GM18867 (cell line): ENCODE data around the gene CACNB1.
"Not testable (repeated sequence)": the region's sequence is repeated elsewhere in the genome, so short reads cannot be mapped to it uniquely, and the experiment has no call there.

Experiments
- ATAC-seq: cut with Tn5 transposase; IDR thresholded peaks from one replicate; pipeline ENCODE4 v1.9.1; 2021; ENCODE audit warnings: mild to moderate bottlenecking, moderate library complexity; ENCODE audit not compliant: unreplicated experiment

CACNB1 gene

DNA sequence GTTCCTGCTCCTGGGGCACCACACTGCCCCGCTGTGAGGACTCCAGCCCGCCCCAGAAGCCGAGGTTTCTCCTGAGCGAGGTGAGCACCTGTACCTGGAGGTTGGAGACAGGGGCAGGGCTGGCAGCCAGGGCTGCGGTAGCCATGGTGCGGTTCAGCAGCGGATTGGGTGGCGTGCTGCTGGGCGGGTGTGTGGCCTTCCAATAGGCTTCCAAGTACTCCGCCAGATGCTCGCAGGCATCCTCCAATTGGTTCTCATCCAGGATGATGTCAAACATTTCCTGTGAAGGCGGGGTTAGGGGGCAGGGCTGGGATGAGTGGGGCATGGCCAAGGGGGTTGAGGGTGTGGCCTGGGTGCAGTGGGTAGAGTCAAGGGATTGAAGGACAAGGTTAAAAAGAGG lies 20.2 kb downstream of the CACNB1 start:
- no peak for ATAC-seq

DNA sequence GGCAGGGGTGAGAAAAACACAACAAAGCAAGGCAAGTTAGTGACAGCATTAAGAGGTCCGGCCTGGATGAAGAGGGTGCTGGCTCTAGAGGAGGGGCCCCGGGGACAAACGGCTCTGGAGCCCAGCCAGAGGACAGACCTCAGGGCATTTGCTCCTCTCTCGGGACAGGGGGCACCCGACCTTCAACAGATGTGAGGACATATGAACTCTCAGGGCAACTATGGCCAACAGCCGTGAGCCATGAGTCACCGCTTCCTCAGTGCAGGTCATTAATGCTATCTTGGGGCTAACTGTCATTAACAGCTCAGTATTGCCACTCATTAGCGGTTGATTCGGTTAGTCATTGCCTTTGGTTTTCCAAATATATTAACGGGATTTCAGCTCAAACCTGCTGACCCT lies 21.8 kb downstream of the CACNB1 start:
- ATAC-seq: no peak

DNA sequence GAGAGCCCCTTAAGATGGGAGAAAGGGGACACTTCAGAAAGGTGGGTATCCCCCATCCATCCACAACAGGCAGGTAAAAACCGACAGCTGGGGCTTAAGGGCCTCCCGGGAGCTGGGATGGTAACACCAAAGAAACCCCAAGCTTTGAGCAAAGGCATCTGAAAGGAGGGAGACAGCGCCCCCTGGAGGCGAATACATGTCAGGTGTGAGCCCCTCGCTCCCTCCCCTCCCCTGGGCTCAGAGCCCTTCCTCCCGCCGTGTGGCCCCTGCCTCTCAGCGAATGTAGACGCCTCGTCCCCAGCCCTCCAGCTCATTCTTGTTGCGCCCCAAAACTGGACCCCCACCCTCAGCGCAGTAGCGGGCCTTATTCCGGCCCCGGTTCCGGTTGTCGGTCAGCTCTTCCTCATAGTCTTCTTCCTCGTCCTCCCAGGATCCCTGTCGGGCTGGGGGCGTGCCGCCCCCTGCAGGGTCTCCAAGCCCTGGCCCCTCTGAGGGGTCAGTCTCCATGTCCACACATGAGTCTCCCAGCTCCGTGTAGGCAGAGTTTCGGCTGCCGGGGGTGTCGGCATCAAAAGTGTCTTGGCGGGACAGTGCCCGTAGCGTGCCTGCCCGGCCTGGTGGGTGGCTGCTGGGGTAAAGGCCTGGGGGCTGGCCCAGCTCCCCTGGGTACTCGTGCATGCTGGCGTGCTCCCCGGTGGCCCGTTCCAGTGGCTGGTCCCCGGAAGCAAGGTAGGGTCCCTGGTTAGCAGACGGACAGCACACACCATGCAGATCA lies 22.4 kb downstream of the CACNB1 start:
- no peak for ATAC-seq

DNA sequence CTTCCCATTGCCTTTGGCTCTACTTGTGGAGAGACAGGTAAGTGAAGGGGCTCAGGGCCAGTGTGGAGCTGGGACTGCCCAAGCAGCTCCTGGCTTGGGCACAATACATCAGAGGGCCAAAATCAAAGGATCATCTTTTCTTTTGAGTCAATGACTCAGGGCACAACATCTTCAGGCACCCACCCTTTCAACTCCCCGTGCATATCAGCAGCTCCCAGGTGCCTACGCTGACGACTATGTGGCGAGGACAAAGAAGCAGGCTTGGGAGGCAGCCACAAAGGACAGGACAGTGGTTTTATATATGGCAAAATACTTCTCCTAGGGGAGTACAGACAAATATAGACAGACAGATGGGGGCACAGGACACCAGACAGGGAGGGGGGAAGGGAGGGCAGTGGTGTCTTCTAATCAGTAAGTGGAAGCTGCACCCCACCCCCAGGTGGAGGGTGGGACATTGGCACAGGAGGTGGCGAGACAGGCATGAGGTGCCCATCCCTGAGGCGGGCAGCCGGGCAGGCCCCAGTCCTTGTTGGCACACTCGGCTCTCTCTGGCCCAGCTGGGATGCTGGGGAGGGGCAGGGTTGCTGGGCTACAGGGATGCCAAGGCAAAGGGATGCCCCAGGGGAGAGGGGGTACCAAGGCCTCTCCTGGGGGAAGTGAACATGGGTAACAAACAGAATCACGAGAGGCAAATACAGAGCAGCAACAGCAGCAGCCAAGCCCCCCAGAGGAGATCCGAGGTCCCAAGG lies 23.8 kb downstream of the CACNB1 start:
- no peak for ATAC-seq

DNA sequence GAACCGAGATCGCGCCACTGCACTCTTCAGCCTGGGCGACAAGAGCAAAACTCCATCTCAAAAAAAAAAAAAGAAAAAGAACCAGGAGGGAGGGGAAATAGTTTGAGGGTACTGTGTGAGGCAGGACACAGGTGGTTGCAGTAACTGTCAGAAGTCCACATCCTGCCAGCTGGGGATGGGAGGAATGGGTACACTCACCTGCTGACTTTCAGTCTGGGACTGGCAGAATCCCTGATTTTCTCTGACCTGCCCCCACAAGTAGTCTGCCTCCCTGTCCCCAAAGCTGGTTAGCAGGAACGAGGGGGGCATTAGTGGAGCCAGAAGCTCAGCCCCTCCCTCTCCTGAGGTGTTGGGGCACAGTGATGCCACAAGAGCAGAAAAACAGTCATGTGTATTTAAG lies 24.4 kb downstream of the CACNB1 start:
- no peak for ATAC-seq

DNA sequence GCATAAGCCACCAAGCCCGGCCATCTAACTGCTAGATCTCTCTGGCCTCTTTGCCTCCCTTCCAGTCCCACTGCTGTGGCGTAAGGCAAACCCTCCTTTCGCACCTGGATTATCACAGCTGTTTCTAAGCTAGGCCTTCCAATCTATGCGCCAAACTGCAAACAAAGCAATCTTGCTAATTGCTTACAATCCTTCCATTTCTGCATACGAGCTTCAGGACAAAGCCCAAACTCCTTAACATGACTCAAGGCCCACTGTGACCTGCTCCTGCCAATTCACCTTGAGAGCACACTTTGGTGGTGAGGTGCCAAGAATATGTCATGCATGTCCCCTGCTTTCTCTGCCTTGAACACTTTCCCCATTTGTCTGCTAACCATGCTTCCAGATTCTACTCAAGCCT lies 25.5 kb downstream of the CACNB1 start:
- no peak for ATAC-seq

DNA sequence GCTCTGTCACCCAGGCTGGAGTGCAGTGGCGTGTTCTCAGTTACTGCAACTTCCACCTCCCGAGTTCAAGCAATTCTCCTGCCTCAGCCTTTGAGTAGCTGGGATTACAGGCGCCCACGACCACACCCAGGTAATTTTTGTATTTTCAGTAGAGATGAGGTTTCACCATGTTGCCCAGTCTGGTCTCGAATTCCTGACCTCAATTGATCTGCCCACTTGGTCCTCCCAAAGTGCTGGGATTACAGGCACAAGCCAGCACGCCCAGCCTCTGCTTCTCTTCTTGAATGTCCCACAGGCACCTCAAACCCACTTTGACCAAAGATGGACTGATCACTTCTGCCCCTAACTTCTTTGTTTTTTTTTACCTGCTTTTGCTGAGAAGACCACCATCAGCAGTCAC lies 26.9 kb downstream of the CACNB1 start:
- no peak for ATAC-seq

DNA sequence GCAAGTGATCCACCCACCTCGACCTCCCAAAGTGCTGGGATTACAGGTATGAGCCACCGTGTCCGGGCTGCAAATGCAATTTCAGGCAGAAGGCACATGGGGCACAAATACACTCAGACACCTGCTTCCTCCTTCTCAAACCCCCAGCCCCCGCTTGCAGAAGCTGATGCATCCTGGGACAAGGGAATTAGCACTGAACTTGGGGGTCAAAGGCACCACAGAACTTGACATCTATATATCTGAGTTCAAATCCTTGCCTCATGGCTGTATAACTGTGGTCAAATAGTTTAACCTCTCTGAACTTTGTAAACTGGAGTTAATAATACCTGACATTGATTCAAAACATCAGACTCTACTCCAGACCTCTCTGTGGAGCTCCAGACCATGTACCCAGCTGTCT lies 27.4 kb downstream of the CACNB1 start:
- ATAC-seq: no peak

DNA sequence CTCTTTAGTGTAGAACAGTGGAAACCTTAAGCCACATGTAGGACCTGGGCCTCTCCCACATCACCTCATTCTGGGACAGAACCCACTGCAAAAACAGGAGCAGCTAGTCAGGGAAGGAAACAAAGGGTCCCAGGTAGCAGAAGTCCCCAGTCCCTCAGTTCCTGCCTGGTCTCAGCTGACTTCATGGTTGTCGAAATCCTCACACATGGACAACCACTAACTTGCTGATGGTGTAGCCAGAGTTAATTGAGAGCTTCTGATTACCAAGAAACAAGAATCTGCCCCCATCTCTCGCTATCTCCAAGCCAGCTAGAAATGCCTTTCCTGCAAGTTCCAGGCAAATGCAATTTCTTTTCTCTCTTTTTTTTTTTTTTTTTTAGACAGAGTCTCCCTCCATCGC lies 28.0 kb downstream of the CACNB1 start:
- no peak for ATAC-seq

DNA sequence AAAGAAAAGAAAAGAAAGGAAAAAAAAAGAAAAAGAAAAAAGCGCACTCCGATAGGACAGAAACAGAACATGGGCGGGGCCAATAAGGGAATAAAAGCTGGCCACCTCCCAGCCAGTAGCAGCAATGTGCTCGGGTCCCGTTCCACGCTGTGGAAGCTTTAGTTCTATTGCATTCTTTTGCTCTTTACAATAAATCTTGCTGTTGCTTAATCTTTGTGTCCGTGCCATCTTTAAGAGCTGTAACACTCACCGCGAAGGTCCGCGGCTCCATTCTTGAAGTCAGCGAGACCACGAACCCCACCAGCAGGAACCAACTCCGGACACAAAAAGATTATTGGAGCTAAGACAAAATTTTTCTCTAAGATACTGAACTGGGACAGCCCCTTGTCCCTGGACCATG lies 28.4 kb downstream of the CACNB1 start:
- no peak for ATAC-seq

DNA sequence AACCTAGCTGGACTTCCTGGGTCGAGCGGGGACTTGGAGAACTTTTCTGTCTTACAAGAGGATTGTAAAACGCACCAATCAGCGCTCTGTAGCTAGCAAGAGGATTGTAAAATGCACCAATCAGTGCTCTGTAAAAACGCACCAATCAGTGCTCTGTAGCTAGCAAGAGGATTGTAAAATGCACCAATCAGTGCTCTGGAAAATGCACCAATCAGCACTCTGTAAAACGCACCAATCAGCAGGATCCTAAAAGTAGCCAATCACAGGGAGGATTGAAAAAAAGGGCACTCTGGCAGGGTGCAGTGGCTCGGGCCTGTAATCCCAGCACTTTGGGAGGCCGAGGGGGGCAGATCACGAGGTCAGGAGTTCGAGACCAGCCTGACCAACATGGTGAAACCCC lies 29.0 kb downstream of the CACNB1 start:
- ATAC-seq: not testable (repeated sequence)

DNA sequence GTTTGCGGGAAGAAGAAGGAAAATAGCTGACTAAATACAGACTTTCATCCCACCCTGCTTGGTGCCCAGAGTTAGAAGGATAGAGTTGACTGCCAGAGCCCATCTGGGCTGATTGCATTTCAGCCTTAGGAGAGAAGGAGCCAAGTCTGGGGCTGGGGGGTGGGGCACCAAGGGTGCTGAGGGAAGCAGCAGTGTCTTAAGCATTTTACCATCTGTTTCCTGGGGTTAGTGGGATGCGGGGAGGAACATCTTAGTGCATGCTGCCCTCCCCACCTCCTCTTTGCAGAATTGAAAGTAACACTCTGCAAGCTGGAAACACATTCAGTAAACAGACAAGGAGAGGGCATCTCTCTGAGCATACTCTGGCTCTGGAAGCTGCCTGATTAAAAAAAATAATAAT lies 30.0 kb downstream of the CACNB1 start:
- ATAC-seq: no peak

DNA sequence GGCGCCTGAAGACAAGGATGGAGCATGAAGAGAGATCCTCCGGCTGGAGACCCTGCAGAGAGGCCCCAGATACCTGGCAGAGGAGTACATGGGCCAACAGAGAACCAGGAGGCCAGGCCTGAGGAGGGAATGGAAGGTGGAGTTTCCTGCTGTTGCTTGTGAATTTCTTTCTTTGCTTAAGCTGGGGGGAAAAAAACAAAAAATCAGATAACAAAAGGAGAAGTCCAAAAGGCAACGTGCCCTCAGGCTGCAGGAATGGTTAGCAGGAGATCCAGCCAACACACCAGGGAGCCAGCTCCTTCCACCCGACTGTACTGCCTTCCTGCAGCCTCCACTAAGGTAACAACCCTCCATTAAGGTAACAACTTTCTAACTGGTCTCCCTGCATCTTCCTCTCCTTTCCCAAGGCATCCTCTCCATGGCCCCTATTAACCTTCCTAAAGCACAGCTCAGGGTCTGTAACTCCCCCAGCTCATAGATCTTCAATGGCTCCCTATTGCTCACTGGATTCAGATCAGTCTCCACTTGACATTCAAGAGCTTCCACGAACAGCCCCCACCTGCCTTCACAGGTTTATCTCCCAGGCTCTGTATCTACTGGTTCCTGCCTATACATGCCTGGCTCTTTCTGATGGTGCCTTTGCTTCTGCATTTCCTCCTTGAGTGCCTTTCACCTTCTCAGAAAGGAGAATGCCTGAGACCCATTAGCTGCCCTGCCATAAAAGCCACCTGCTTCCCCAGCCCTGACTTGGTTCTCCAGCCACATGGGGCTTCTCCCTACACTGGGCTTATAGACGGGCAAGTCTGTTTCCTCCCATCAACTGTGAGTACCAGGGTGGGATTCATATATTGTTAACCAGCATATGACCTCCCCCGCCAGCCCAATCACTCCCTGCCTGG lies 30.8 kb downstream of the CACNB1 start:
- ATAC-seq: no peak

DNA sequence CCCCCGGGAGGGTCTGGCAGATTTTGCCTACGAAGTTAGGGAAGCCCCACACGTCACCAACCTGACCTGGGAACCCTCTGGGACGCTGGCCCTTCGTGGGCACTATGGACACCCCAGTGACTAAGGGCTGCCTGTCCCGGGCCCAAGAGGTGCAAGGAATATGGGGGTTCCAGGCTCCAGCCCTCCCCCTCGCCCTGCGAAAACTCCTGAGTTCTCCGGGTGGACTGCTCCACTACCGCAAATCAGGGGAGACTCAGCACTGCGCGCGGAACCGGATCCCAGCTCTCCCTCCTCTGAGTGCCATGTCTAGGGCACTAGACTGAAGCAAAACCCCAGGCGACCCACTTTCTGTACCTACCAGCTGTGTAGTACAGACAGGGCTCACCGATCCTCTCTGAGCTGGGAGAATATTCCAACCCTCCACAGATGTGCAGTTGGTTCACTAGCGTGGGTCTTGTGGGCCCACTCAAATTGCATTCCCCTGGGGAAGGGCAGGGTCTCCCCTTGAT lies 31.6 kb downstream of the CACNB1 start, which contains the start of gene ARL5C:
Gene ARL5C, minus strand, starts transcription at position 321 of the 509 bp plus-strand sequence. CDS start 401 bp downstream, outside the sequence.
- no peak for ATAC-seq

DNA sequence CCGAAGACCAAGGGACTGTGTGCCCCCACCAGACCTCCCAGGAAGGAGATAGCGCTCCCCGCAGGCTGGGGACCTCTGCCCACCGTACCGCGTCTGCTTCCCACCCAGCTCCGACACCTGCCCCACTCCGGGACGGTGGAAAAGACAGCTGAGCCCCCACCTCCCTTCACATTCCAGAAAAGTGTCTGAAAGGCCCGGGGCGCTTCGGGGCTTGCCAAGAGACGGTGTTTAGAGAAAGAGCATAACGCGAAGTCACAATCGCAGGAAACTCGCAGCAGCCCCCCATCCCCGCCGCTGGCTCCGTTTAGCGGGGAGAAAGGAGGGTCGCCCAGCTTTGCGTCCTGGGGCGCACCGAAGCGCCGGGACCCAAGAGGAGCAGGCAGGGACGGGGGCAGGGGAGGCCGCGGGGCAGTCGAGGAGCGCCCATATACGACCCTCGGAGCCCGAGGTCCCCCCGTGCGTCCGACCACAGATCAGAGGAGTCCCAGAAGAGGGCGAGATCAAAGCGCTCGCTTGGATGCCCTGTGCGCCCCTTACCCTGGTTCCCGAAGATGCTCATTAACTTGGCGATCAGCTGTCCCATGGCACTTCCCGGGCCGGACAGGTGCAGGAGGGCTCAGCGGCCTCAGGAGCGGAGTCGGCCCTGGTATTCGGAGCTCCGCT lies 32.2 kb downstream of the CACNB1 start:
- ATAC-seq: no peak

DNA sequence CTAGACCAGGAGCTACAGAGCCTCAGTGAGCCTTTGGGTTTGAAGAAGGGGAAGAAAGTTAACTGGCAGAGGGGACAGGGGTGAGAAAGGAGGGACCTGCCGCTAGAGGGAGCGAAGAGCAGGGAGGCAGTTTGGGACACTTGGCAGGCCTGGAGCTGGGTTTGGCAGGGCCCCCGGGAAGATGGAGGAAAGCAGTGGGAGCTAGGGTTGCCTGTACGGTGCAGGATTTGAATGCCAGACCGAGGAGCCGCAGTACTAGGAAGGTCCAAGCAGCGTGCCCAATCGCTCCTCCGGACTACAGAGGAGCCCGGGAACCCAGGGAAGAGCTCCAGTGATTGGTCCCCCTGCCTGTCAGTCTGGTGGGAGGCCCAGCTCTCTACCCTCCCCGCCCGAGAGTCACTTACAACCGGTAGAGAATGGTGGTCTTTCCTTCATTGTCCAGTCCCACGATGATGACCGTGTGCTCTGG lies 32.8 kb downstream of the CACNB1 start:
- ATAC-seq: no peak

DNA sequence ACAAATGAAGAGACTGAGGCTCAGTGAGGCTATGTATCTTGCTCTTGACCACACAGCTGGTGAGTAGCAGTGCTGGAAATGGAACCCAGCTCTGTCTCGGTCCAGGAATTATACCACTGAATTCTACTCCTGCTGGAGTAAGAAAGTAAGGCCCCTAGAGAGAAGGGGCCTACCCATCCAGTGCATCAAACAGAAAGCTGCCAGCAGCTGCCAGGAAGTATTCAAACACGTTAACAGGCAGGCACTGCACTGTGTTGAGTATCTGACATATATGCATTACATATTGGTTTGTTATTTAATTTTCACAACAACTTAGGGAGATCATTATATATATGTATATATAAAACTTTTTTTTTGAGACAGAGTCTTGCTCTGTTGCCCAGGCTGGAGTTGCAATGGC lies 35.5 kb downstream of the CACNB1 start:
- no peak for ATAC-seq

DNA sequence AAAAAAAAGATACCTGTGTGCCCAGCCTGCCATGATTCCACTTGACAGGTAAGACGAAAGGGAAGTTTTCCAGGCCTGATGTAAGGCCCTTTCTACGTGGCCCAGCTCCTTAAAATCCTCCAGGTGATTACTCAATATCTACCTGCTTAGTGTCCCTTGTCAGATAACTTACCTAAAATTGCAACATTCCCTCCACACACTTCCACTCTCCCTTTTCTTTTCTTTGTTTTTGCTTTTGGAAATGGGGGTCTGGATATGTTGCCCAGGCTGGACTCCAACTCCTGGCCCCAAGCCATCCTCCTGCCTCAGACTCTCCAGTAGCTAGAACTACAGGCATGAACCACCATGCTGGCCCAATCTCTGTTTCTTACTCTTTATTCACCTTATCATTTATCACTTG lies 38.8 kb downstream of the CACNB1 start:
- no peak for ATAC-seq

DNA sequence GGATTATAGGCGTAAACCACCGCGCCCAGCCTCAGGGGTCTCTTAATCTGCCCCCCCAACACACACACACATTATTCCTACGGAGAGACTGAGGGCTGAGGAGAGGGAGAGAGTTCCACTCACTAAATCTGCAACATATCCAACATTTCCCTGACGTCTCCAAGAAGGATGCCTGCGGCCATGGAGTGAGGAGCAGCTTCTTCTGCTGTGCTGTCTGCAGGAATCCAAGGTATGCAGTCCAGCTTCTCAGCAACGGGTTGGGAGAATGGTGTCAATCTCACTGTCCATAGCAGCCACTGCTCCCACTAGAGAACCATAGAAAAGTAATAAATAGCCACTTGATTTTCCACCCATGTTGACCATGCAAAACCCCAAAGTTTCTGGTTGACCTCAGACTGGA lies 41.0 kb downstream of the CACNB1 start:
- ATAC-seq: no peak

DNA sequence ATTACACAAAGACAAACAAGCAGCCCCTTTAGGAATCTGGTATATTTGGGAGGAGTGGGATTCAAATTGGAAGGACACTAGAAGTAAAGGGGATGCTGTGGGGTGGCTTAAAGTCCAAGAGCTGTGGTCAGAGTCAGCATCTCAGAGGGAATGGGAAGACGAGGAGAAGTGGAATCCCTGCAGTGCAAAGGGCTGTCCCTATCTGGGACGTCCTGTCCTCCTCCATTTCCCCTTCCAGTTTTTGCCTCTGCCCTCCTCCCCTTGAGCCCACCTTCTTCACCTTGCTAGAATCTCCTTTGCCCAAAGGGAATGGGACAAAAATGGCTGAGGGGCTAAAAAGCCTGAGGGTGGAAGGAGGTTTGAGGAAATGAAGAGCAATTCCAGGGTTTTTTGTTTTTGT lies 41.8 kb downstream of the CACNB1 start:
- no peak for ATAC-seq
